Keratinocyte (primary cell): ENCODE measurements around the gene NXN.

Source experiments
- CTCF ChIP-seq, 3 experiments: IDR thresholded peaks in 1 of 3; conservative IDR thresholded peaks in 1 of 3; optimal IDR thresholded peaks in 1 of 3; 2 replicates in 2 of 3; 3 replicates in 1 of 3; pipeline versions ENCODE3 to v1.5.1; 2011; ENCODE audit warnings: low read length in 3 of 3, mild to moderate bottlenecking in 3 of 3, moderate library complexity in 2 of 3, control low read depth in 1 of 3, inconsistent platforms in 1 of 3; ENCODE audit not compliant: insufficient read depth in 2 of 3; ENCODE audit errors: extremely low read depth in 1 of 3
- EZH2 ChIP-seq: IDR thresholded peaks from one replicate; pipeline ENCODE4 v1.6.1; 2012; ENCODE audit warnings: inconsistent platforms, mild to moderate bottlenecking, low read length, moderate library complexity

GRCh38 chr17:796609-797008 lies 183.0 kb downstream of the NXN start:
- TF ChIP-seq CTCF (optimal IDR thresholded peaks at IDR 0.05 in 1 of 3, IDR thresholded peaks at IDR 0.05 in 1 of 3, conservative IDR thresholded peaks at IDR 0.05 in 1 of 3; ENCODE audit: extremely low read depth in 1 of 3, insufficient read depth in 2 of 3, low read length in 3 of 3) (no peak), EZH2 (no peak)
